Measurements from ENCODE around the gene DDB1. TPM values are rescaled to one million over a fixed set of nuclear protein-coding genes. Genes with fewer than 3 reads are reported as not detected.
A peak's percentile ranks its signal among the peaks of the same experiment; 100 is the strongest.

DDB1 gene
- total and polyA plus RNA-seq, 2 of the 13 experiments (the other 11 are each of a cell fraction or from before 2014, with no cell fraction given), result 217 to 266 TPM

GRCh38 chr11:61278001-61278470, 54.9 kb downstream of the DDB1 start (continued):
- TF ChIP-seq ZNF251 (CRISPR knock-in tag; IDR thresholded peaks at IDR 0.05), result no peak

GRCh38 chr11:61277186-61278000, 55.5 kb downstream of the DDB1 start:
- 98% methylated on average over 14 of the region's 14 CpGs for WGBS (ENCODE audit: low lambda C conversion rate)
- H3K9ac ChIP-seq (ENCODE audit: insufficient read depth, low read depth, low read length), result no peak overlapping the region
- no peak for FAIRE-seq
- no peak overlapping the region for H2AFZ ChIP-seq (ENCODE audit: low read length)
- ChIA-PET CTCF (ENCODE audit: low intra/inter-chr PET ratio, low total read pairs) (no interaction called here), POLR2A (interaction anchor here (1.0 kb wide), 1 partner anchor 17 kb away, joined by 3 read pairs; no protein-coding TSS in a partner anchor)
- no peaks in the 10 kb centered on the region for H3K27me3 ChIP-seq (ENCODE audit: control insufficient read depth in 1 of 2, insufficient read depth in 2 of 2, low read length in 2 of 2)
- in situ Hi-C loops (cut with HindIII; ENCODE audit: extremely low pct_ligation_motif_present, low pct_unique_long_range_greater_than_20kb) (no loop called here), intact Hi-C loops (cut with micrococcal nuclease; ENCODE audit: unreplicated experiment) (no loop called here)
- no peak overlapping the region for H3K4me3 ChIP-seq (replicated peaks in 1 of 3; ENCODE audit: insufficient read depth in 1 of 3, low read depth in 2 of 3, low read length in 3 of 3)
- H3K4me1 ChIP-seq (ENCODE audit: insufficient read depth, low read length), result no peaks in the 10 kb centered on the region
- peaks cover 49 to 88% of the 10 kb centered on the region in 2 experiments for H3K36me3 ChIP-seq (replicated peaks in 1 of 2; ENCODE audit: control insufficient read depth in 1 of 2, insufficient read depth in 2 of 2, low read length in 2 of 2)
- no TSS peak for BruUV-seq (replicated peaks)
- TF ChIP-seq RBFOX2 (IDR thresholded peaks at IDR 0.05; ENCODE audit: low read depth, low read length) (0 out of 2 replicates have a peak, but pooled peaks have one; percentile 19), MXI1 (IDR thresholded peaks at IDR 0.05; ENCODE audit: borderline replicate concordance, low read depth, low read length) (no peak), TSC22D2 (CRISPR knock-in tag; IDR thresholded peaks at IDR 0.05; ENCODE audit: borderline replicate concordance) (no peak), ZNF468 (CRISPR knock-in tag; IDR thresholded peaks at IDR 0.05) (no peak)
- DNase-seq (ENCODE audit: low spot score), result no peak
- H3K9me3 ChIP-seq (ENCODE audit: low read length), result no peaks in the 10 kb centered on the region
- no peak overlapping the region for H3K27ac ChIP-seq (ENCODE audit: extremely low read length, insufficient read depth, low read length)
- no peaks in the 10 kb centered on the region for H3K79me2 ChIP-seq (ENCODE audit: insufficient read depth, low read length)
- ATAC-seq, result no peak
- H3K4me2 ChIP-seq (ENCODE audit: low read depth, low read length), result no peak overlapping the region
- peaks cover 5% of the 10 kb centered on the region; the same call in 1 of the 2 replicates for H4K20me1 ChIP-seq (ENCODE audit: insufficient read depth, low read length)

- Histone ChIP-seq H3K9ac (ENCODE audit: insufficient read depth, low read depth, low read length) (no peak overlapping the region), H3K36me3 (replicated peaks in 1 of 2; ENCODE audit: control insufficient read depth in 1 of 2, insufficient read depth in 2 of 2, low read length in 2 of 2) (peaks cover 45 to 83% of the 10 kb centered on the region in 2 experiments), H3K9me3 (ENCODE audit: low read length) (no peaks in the 10 kb centered on the region), H2AFZ (ENCODE audit: low read length) (no peak overlapping the region), H3K4me2 (ENCODE audit: low read depth, low read length) (no peak overlapping the region), H3K4me3 (replicated peaks in 1 of 3; ENCODE audit: insufficient read depth in 1 of 3, low read depth in 2 of 3, low read length in 3 of 3) (no peak overlapping the region), H3K27ac (ENCODE audit: extremely low read length, insufficient read depth, low read length) (no peak overlapping the region), H3K79me2 (ENCODE audit: insufficient read depth, low read length) (no peaks in the 10 kb centered on the region), H3K27me3 (ENCODE audit: control insufficient read depth in 1 of 2, insufficient read depth in 2 of 2, low read length in 2 of 2) (no peaks in the 10 kb centered on the region), H4K20me1 (ENCODE audit: insufficient read depth, low read length) (peaks cover 5% of the 10 kb centered on the region; the same call in 1 of the 2 replicates), H3K4me1 (ENCODE audit: insufficient read depth, low read length) (no peaks in the 10 kb centered on the region)
- in situ Hi-C loops (cut with HindIII; ENCODE audit: extremely low pct_ligation_motif_present, low pct_unique_long_range_greater_than_20kb), result no loop called here
- intact Hi-C loops (cut with micrococcal nuclease; ENCODE audit: unreplicated experiment), result no loop called here
- no TSS peak for BruUV-seq (replicated peaks)
- no peak for TF ChIP-seq TFDP2 (CRISPR knock-in tag; IDR thresholded peaks at IDR 0.05)
- TF ChIP-seq ZNF629 (CRISPR knock-in tag; conservative IDR thresholded peaks at IDR 0.05), result peak; percentile 76
- ChIA-PET POLR2A (no interaction called here), CTCF (ENCODE audit: low intra/inter-chr PET ratio, low total read pairs) (no interaction called here)
- FAIRE-seq, result no peak
- no peak for ATAC-seq
- WGBS (ENCODE audit: low lambda C conversion rate), result 96% methylated on average over 4 of the region's 4 CpGs
- no peak for DNase-seq (ENCODE audit: low spot score)
Measured at GRCh38 chr11:61275191-61275590, 57.7 kb downstream of the DDB1 start.
